KG1 (cell line): ENCODE measurements around the gene PDE4A.
"Not testable (repeated sequence)": the region's sequence is repeated elsewhere in the genome, so short reads cannot be mapped to it uniquely, and the experiment has no call there.

Experiments
- DNase-seq: peaks from one replicate; lab custom pipeline; 2025; lab: John Stamatoyannopoulos, UW

PDE4A gene

DNA sequence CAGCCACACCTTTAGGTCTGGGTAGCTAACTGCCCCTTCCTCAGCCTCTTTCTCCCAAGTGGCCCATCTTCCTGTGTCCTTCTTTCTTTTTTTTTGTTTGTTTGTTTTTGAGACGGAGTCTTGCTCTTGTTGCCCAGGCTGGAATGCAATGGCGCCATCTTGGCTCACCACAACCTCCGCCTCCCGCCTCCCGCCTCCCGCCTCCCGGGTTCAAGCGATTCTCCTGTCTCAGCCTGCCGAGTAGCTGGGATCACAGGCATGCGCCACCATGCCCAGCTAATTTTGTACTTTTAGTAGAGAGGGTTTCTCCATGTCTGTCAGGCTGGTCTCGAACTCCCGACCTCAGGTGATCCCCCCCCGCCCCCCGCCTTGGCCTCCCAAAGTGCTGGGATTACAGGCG, 41.7 kb downstream of the PDE4A start:
- not testable (repeated sequence) for DNase-seq

DNA sequence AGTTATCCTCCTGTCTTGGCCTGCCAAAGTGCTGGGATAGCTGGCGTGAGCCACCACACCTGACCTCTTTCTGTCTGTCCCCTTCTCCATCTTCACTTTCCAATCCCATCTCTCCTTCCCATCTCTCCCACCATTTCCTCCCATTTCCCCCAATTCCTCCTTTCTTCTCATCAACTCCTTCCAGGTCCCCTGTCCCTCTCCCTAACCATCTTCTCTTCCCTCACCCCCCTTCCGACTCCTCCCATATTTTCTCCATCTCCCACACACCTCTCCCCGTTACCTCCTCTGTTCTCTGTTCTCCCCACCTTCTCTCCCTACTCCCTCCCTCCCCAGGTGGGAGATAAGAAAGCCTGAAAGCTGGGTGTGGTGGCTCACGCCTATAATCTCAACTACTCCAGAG, 42.2 kb downstream of the PDE4A start:
- DNase-seq, result no peak

DNA sequence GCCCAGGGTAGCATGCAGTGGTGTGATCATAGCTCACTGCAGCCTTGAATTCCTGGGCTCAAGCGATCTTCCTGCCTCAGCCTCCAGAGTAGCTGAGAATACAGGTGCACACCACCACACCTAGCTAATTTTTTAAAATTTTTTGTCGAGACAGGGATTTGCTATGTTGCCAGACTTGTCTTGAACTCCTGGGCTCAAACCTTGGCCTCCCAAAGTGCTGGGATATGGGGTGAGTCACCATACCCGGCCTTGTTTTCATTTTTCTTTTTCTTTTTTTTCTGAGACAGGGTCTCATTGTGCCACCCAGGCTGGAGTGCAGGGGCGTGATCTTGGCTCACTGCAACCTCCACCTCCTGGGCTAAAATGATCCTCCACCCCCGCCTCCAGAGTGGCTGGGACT, 44.1 kb downstream of the PDE4A start:
- no peak for DNase-seq

GRCh38 chr19:10467104-10467706, 46.9 kb downstream of the PDE4A start:
- DNase-seq, result no peak

DNA sequence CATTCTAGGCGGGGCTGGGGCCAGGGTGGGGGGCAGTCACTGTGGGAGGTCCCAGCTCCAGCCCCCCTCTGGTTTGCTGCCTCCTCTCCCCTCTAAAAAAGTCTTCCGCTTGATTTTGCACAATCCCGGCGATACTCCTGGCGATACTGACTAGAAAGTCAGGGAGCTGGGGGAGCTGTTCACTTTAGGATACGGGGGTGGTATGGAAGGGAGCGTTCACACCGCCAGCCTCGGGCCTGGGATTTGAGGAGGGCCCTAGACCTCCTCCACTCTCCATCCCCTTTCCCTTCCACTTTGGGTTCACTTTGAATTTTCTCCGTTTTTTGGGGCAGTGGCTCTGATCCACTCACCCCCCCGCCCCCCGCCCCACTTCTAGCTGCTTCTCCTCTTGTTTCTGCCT, 47.8 kb downstream of the PDE4A start:
- DNase-seq, result no peak

DNA sequence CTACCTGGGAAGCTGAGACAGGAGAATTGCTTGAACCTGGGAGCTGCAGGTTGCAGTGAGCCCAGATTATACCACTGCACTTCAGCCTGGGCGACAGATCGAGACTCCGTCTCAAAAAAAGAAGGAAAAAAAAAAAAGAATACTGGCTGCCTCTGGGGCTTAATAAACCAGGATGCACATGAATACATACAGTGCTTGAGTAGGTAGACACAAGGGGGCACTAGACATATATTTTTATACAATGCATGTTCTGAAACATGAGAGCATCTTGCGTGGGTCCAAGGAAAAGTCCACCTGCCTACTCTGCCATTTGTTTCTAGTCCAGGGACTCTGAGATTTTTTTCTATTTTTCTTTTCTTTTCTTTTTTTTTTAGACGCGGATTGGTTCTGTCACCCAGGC, 51.6 kb downstream of the PDE4A start:
- DNase-seq, result peak; percentile 38

DNA sequence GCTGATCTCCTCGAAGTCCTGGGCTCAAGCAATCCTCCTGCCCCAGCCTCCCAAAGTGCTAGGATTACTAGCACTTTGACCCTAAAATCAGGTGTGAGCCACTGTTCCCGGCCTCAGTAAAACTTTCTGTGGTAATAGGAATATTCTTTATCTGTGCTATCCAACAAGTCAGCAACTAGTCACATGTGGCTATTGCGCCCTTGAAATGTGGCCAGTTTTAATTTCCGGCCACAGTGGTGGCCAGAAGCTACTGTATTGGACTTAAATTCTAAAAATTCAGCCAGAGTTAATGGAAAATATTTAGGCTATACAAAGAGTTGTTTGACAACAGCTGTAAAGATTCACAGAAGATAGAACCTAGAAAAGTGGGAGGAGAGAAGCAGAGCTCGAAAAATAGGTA, 52.9 kb downstream of the PDE4A start:
- DNase-seq, result no peak

DNA sequence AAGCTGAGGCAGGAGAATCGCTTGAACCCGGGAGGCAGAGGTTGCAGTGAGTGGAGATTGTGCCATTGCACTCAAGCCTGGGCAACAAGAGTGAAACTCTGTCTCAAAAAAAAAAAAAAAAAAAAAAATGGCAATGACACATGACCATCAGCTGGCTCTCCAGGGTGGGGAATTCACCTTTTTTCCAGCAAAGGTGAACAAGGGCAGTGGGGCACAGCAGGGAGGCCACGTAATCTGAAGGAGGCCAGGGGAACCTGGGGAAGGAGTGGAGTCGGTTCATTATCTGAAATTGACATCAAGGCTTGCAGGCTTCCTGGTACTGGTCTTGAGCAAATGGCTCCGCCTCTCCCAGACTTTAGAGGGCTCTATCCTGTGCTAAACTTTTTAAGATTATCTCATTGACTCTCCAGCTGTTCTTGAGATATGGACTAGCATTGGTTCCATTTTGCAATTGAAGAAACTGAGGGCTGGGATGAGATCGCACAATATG, 54.7 kb downstream of the PDE4A start:
- no peak for DNase-seq

GRCh38 chr19:10478476-10478875, 58.1 kb downstream of the PDE4A start:
- DNase-seq, result no peak

DNA sequence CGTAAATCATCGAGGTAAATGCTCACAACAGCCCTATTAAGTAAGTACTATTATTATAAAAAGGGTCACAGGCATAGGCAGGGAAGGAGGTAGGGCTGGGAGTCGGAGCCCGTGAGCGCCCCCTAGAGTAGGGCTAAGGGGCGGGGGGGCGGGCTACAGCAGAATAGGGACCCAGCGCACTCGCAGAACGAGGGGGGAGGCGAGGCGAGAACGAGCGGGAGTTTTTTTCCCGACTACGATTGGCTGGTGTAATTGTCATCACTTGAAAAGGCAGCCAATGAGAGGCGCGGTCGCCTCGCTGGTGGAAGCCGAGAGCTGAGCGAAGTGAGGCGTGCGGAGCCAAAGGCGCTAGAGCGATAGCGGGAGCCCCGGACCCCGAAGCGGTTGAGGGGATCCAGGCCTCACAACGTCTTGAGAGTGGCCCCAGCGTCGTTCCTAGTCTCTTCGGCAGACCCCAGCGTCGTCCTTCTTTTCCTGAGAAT, 58.6 kb downstream of the PDE4A start:
- DNase-seq, result no peak

DNA sequence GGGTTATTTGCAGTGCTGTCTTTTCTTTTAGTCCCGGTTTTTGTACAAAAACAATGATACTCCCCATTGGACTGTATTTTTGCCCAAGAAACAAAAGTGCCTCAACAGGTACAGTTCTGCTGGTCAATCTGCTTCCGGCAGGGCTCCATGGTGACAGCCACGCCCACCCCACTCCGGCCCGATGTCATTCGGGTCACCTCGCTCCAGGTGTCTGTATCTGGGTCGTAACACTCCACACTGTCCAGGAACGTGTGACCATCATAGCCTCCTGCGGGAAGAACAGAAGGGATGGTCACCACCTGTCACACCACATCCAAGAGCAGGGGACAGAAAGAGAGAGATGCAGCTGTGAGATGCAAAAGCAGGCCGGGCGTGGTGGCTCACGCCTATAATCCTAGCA, 66.2 kb downstream of the PDE4A start:
- DNase-seq, result no peak

GRCh38 chr19:10491472-10492047, 71.2 kb downstream of the PDE4A start:
- DNase-seq, result no peak

DNA sequence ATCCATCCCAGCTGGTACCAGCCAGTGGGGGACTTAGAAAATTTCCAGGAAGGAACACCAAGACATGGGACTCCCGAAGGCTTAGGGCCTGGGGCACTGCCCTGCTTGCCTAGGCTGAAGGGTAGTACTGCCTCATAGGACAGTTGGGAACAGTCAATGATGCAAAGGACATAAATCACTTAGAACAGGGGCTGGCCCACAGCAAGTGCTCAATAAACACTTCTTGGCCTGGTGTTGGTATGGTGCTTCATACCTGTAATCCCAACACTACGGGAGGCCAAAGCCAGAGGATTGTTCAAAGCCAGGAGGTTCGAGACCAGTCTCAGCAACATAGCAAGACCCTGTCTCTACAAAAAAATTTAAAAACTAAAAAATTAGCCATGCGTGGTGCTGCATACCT, 77.0 kb downstream of the PDE4A start:
- DNase-seq, result no peak

DNA sequence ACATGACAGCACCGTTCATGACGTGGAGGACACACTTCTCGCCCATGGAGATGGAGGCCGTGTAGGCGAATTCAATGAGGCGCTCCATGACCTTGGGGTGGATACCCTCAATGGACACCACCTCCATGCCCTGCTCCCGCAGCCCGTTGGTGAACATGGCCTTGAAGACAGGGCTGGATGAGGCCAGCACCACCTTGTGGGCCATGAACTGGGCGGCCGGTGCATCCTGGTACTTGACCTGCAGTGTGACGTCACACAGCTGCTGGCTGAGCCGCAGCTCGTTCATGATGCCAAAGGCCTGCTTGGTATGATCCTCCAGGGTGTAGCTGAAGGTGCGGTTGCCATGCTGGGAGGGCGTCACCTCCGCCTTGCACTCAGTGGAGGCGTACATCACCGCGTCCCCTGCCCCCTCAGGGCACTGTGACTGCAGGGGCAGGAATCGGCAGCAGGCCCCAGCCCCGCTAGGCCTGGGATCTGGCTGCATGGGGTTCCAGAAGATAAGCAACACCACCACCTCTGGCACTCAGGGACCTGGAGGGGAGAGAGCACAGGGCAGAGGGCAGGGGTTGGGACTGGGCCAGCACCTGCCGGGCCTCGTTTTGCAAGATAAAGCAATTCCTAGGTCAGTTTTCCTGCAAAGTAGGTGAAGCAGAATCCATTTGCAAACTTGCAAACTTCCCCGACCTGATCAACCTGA, 79.4 kb downstream of the PDE4A start:
- no peak for DNase-seq

- no peak for DNase-seq
Measured at GRCh38 chr19:10500247-10500592, 79.9 kb downstream of the PDE4A start.

DNA sequence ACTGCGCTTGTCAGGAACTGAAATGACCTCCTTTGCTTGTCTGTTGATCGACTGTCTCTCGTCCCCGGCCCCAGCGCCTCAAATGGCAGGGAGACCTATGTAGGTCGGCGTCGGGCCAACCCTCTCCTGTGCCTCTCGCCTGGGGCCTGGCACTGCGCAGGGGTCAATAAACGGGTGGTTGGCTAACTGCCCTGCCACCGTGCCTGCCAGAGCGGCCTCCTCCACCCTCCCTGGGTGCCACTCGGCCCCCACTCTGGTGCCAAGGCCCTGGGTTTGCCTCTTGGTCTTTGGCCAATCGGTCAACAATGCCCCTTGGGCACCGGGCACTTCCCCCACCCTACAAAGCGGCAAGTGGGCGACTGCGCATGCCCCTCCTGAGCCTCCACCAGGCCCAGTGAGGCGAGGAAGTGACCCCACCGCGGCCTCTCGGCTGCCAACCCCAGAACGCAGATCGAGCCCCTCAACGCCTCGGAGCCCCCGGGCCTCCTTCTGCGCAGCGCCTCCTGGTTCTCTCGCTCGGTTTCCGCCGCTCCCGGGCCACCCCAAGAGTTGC, 81.7 kb downstream of the PDE4A start:
- no peak for DNase-seq

DNA sequence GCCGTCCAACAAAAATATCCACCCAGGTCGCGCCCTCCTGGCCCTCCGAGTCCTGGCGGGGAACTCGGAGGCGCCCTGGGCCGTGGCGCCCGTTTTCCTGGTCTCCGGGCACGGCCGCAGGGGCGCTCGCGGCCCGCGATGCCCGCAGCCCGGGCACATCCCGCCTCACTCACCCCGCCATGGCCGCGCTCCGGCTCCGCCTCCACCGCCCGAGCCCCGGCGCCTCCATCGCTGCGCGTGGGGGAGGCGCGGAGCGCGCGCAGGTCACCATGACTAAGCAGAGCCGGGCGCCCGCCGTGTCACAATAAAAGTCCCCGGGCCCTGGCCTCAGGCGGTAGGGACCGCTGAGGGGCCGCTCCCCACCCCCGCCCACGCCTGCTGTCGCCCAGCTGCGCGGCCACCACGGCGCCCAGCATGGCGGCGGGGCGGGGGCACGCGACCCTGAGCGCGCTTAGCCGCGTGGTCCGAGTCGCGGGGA, 82.2 kb downstream of the PDE4A start:
- DNase-seq, result peak; percentile 90

DNA sequence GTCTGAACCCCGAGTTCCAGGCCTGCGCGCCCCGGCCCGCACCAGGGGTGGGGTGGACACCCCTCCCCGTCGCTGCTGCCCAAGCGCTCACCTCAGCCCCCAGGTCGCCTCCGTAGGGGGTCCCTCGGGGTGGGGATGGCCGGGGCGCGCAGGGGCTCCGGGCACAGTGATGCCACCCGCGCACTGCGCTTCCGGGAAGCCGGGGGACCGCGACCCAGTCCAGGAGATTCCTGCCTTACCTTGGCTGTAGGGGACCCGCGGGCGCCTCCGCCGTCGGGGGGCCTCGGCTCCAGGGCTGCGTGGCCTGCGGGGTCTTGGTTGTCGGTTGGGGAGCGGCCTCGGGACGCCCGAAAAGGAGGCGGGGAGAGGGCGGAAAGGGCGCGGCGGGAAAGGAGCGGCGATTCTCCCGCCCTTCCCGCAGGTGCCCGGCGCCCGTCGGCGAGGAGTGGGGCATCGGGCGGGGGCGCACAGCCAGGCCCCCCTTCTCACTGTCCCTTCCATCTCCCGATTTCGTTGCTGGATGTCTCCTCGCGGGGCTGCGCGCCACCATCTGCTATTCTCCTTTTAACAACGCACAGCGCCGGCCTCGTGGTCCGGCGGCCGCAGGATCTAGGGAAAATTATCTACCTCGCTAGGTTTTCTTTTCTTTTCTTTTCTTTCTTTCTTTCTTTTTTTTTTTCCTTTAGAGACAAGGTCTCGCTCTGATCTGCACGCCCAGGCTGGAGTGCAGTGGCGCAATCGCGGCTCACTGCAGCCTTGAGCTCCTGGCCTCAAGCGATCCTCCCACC, 82.9 kb downstream of the PDE4A start, which contains the start of gene KEAP1:
KEAP1 (minus strand) TSS at position 355 of the 788 bp plus-strand sequence. CDS start 3,323 bp downstream, outside the sequence.
- peak; percentile 49 for DNase-seq

- DNase-seq, result peak; percentile 51
Measured at GRCh38 chr19:10505583-10506229, 85.4 kb downstream of the PDE4A start.

DNA sequence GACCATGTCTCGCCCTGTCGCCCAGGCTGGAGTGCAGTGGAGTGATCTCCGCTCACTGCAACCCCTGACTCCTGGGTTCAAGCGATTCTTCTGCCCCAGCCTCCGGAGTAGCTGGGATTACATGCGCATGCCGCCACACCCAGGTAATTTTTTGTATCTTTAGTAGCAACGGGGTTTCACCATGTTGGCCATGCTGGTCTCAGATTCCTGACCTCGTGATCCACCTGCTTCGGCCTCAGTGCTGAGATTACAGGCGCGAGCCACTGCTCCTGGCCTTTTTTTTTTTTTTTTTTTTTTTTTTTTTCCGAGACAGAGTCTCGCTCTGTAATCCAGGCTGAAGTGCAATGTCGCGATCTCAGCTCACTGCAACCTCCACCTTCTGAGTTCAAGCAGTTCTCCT, 87.7 kb downstream of the PDE4A start:
- DNase-seq, result no peak

DNA sequence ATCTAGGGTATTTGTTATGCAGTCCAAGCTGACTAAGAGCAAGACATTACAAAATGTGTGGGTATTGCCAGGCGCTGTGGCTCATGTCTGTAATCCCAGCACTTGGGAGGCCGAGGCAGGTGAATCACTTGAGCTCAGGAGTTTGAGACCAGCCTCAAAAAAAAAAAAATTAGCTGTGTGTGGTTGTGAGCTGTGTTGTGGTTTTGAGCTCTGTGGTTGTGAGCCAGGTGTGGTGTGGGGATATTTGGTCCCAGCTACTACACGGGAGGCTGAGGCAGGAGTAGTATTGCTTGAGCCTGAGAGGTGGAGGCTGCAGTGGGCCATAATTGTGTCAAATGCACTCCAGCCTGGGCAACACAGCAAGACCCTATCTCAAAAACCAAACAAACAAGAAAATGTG, 88.4 kb downstream of the PDE4A start:
- DNase-seq, result no peak
